Osteoblast (primary cell): ENCODE data around the gene LRP11. TPM values are rescaled to one million over a fixed set of nuclear protein-coding genes. Genes with fewer than 3 reads are reported as not detected.

ENCODE experiments used
- DNase-seq: peaks from one replicate; pipeline ENCODE4 v3.0.0; 2011; ENCODE audit warnings: low spot score, mixed read lengths; ENCODE audit not compliant: insufficient read length; ENCODE audit errors: missing footprints
- H2AFZ ChIP-seq: 2 replicates; pipeline ENCODE4 v1.6.0; 2011; ENCODE audit warnings: mild to moderate bottlenecking, low read length
- H3K27ac ChIP-seq: 2 replicates; pipeline ENCODE4 v1.5.1; 2011; ENCODE audit warnings: mild to moderate bottlenecking, low read depth, low read length, moderate library complexity
- H3K27me3 ChIP-seq: 2 replicates; pipeline ENCODE4 v1.6.0; 2012; ENCODE audit warnings: mild to moderate bottlenecking, control low read depth, inconsistent platforms, low read length, moderate library complexity; ENCODE audit not compliant: insufficient read depth
- H3K36me3 ChIP-seq: 2 replicates; pipeline ENCODE4 v1.5.1; 2011; ENCODE audit warnings: mild to moderate bottlenecking, low read length, control low read depth, moderate library complexity; ENCODE audit not compliant: insufficient read depth
- H3K4me1 ChIP-seq: 2 replicates; pipeline ENCODE4 v1.5.1; 2011; ENCODE audit warnings: mild to moderate bottlenecking, low read length, control low read depth, moderate library complexity; ENCODE audit not compliant: insufficient read depth
- H3K4me2 ChIP-seq: 2 replicates; pipeline ENCODE4 v1.6.0; 2011; ENCODE audit warnings: mild to moderate bottlenecking, low read length; ENCODE audit not compliant: insufficient read depth
- H3K4me3 ChIP-seq: fragments of 200-600 bp; sonication (generic); 3 replicates; pipeline ENCODE4 v1.5.1; 2012; ENCODE audit warnings: mild to moderate bottlenecking, low read length, inconsistent platforms; ENCODE audit not compliant: insufficient read depth
- H3K79me2 ChIP-seq: 2 replicates; pipeline ENCODE4 v1.6.0; 2012; ENCODE audit warnings: mild to moderate bottlenecking, low read length, control low read depth, inconsistent platforms; ENCODE audit not compliant: insufficient read depth
- H3K9me3 ChIP-seq: 2 replicates; pipeline ENCODE4 v1.5.1; 2011; ENCODE audit warnings: low read depth, low read length, control low read depth
- H4K20me1 ChIP-seq: 2 replicates; pipeline ENCODE4 v1.6.0; 2012; ENCODE audit warnings: mild to moderate bottlenecking, low read length, control low read depth; ENCODE audit not compliant: insufficient read depth
- total RNA-seq: library from RNA; depleted of rRNA; stranded (reverse); fragments of >200 nt; gene quantifications from 2 replicates; pipeline ENCODE4 v1.2.3, GENCODE V29; 2012
- TF ChIP-seq, protein P1 (sequence below): IDR thresholded peaks from 2 replicates; pipeline ENCODE4 v1.5.1; 2011; ENCODE audit warnings: mild to moderate bottlenecking, low read depth, low read length, moderate library complexity; ENCODE audit errors: extremely low read depth

The LRP11 gene
- total RNA-seq, 1 donor: 39.4 TPM

DNA sequence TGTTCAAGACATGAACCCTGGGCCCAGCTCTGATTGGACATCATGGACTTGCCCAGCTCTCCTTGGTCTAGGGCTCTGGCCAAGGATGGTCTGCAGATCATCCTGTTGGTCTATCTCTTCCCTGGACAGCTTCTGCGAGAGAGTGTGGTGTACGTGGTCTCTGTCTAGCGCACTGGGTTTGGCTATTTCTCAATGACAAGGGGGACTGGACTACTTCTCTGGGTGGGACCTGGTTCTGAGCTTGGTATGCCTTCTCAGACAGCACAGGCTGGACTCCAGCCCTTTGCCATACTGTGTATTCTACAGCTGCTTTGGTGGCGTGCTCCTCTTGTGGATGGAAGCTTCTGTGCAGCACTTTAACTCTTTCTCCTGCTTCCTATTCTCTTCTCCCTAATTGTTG is 42.2 kb upstream of the LRP11 start:
- Histone ChIP-seq H3K4me2 (no peak overlapping the region), H3K27me3 (no peaks in the 10 kb centered on the region), H3K9me3 (no peaks in the 10 kb centered on the region), H3K36me3 (no peaks in the 10 kb centered on the region), H3K27ac (no peak overlapping the region), H3K4me3 (no peak overlapping the region), H3K79me2 (no peaks in the 10 kb centered on the region), H2AFZ (no peak overlapping the region), H3K4me1 (no peaks in the 10 kb centered on the region), H4K20me1 (no peaks in the 10 kb centered on the region)
- TF ChIP-seq, protein P1, sequence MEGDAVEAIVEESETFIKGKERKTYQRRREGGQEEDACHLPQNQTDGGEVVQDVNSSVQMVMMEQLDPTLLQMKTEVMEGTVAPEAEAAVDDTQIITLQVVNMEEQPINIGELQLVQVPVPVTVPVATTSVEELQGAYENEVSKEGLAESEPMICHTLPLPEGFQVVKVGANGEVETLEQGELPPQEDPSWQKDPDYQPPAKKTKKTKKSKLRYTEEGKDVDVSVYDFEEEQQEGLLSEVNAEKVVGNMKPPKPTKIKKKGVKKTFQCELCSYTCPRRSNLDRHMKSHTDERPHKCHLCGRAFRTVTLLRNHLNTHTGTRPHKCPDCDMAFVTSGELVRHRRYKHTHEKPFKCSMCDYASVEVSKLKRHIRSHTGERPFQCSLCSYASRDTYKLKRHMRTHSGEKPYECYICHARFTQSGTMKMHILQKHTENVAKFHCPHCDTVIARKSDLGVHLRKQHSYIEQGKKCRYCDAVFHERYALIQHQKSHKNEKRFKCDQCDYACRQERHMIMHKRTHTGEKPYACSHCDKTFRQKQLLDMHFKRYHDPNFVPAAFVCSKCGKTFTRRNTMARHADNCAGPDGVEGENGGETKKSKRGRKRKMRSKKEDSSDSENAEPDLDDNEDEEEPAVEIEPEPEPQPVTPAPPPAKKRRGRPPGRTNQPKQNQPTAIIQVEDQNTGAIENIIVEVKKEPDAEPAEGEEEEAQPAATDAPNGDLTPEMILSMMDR: no peak
- DNase-seq: peak; percentile 29

DNA sequence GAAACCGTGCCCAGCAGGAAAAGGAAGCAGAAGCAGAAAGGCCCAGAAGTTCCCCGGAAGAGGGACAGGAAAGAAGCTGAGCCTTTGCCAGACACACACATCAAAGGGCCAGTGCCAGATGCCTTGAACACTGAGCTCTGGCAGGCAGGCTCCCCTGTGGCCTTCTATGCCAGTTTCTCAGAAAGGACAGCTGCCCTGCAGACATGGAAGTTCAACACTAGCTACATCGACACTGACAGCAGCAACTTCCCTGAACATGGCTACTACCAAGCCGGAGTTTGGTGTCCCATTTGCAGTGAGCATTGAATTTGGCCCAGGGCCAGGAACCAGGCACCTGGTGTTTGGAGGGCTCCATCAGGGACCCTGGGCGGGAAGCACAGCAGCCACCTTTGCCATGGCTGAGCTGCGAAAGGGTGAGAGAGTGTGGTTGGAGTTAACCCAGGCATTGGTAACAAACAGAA is 41.8 kb upstream of the LRP11 start:
- Histone ChIP-seq H3K27ac (no peak overlapping the region), H2AFZ (no peak overlapping the region), H3K27me3 (no peaks in the 10 kb centered on the region), H3K9me3 (no peaks in the 10 kb centered on the region), H4K20me1 (no peaks in the 10 kb centered on the region), H3K4me2 (no peak overlapping the region), H3K4me1 (no peaks in the 10 kb centered on the region), H3K36me3 (no peaks in the 10 kb centered on the region), H3K79me2 (no peaks in the 10 kb centered on the region), H3K4me3 (no peak overlapping the region)
- DNase-seq: no peak
- TF ChIP-seq, protein P1: no peak

DNA sequence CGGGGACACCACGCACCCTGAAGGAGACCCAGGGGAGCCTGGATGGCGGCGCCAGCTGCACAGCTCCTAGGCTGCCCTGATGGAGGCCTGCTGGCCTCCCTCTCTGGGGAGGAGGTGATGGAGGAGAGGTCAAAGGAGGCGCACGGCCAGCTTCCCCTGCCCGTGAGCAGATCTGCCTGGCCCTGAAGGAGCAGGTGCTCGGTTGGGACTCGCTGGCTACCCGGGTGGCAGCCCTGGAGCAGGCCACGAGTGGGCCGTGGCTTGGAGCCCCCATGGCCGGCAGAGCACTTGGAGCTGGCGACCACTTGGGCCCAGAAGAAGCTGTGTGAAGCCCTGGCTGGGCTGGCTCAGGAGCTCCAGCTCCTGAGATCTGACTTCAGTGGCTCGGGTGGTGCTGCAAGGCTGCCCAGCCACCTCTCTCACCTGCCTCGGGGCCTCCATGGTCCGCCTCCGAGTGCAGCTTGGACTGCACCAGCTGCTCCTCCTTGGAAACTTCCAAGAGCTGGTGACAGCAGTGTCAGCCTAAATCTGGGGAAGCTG is 41.3 kb upstream of the LRP11 start:
- Histone ChIP-seq H3K27me3 (no peaks in the 10 kb centered on the region), H3K4me2 (no peak overlapping the region), H3K36me3 (no peaks in the 10 kb centered on the region), H4K20me1 (no peaks in the 10 kb centered on the region), H2AFZ (no peak overlapping the region), H3K9me3 (no peaks in the 10 kb centered on the region), H3K79me2 (no peaks in the 10 kb centered on the region), H3K27ac (no peak overlapping the region), H3K4me3 (no peak overlapping the region), H3K4me1 (no peaks in the 10 kb centered on the region)
- TF ChIP-seq, protein P1: no peak
- DNase-seq: no peak

DNA sequence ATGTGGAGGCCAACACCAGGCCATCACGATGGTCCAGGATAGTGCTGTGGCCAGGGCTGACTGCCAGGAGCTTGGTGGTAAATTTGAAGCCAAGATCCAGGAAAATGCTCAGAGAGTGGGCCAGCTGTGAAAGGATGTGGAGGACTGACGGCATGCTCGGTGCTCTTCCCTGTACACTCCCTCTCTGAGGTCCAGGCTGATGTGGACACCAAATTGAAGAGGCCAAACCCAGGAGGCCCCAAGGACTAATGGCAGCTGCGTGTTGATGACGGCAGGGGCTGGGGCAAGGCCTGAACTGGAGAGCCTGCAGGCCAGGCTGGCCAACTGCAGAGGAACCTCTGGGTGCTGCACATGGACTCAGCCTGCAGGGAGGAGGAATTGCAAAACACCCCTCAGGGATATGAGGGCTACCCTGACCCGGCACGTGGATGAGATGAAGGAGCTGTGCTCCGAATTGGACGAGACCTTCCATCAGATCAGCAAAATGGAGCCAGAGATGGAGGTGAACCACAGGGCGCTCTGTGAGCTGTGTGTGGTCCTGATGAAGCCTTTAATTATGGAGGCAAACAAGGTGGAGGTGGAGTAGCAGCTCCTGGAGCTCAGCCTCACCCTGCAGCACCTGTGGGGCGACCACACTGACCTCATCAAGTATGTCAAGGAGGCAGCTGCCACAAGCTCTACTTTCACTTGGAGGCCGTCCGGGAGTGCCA is 40.7 kb upstream of the LRP11 start:
- H3K4me1 ChIP-seq: no peaks in the 10 kb centered on the region
- no peaks in the 10 kb centered on the region for H4K20me1 ChIP-seq
- DNase-seq: no peak
- H3K4me2 ChIP-seq: no peak overlapping the region
- no peak overlapping the region for H2AFZ ChIP-seq
- no peaks in the 10 kb centered on the region for H3K36me3 ChIP-seq
- TF ChIP-seq, protein P1: no peak
- no peak overlapping the region for H3K27ac ChIP-seq
- no peak overlapping the region for H3K4me3 ChIP-seq
- H3K9me3 ChIP-seq: no peaks in the 10 kb centered on the region
- H3K27me3 ChIP-seq: no peaks in the 10 kb centered on the region
- no peaks in the 10 kb centered on the region for H3K79me2 ChIP-seq
